Measurements from ENCODE around the gene OXNAD1.

The OXNAD1 gene

GRCh38 chr3:16335772-16336645, 71.0 kb downstream of the OXNAD1 start:
- H3K27ac ChIP-seq, result no peak overlapping the region
- DNase-seq, result no peak
- no peaks in the 10 kb centered on the region for H3K27me3 ChIP-seq
- H3K9me3 ChIP-seq, result peaks cover 0 to 4% (median 0%) of the 10 kb centered on the region in 3 donors
- TF ChIP-seq CTCF (IDR thresholded peaks at IDR 0.05), result no peak
- H3K4me3 ChIP-seq, result no peak overlapping the region
- intact Hi-C loops (cut with DNase I; ENCODE audit: low total_unique reads), result no loop called here
- peaks cover 0 to 22% (median 0%) of the 10 kb centered on the region in 3 donors for H3K36me3 ChIP-seq
- peaks cover 0 to 27% (median 8%) of the 10 kb centered on the region in 4 donors for H3K4me1 ChIP-seq

GRCh38 chr3:16336825-16337224, 71.8 kb downstream of the OXNAD1 start:
- H3K4me1 ChIP-seq, result peaks cover 0 to 27% (median 8%) of the 10 kb centered on the region in 4 donors
- intact Hi-C loops (cut with DNase I; ENCODE audit: low total_unique reads), result no loop called here
- H3K9me3 ChIP-seq, result no peaks in the 10 kb centered on the region
- H3K4me3 ChIP-seq, result no peak overlapping the region
- H3K27me3 ChIP-seq, result no peaks in the 10 kb centered on the region
- H3K36me3 ChIP-seq, result peaks cover 0 to 22% (median 0%) of the 10 kb centered on the region in 3 donors
- H3K27ac ChIP-seq, result no peak overlapping the region
- no peak for DNase-seq
- no peak for TF ChIP-seq CTCF (IDR thresholded peaks at IDR 0.05)

- DNase-seq, result no peak
- TF ChIP-seq CTCF (IDR thresholded peaks at IDR 0.05), result no peak
- Histone ChIP-seq H3K27ac (no peak overlapping the region), H3K4me3 (no peak overlapping the region), H3K27me3 (no peaks in the 10 kb centered on the region), H3K4me1 (peaks cover 0 to 17% (median 4%) of the 10 kb centered on the region in 4 donors), H3K36me3 (peaks cover 0 to 22% (median 0%) of the 10 kb centered on the region in 3 donors), H3K9me3 (no peaks in the 10 kb centered on the region)
- intact Hi-C loops (cut with DNase I; ENCODE audit: low total_unique reads), result no loop called here
Observed at GRCh38 chr3:16337856-16338540, 73.0 kb downstream of the OXNAD1 start.

GRCh38 chr3:16338999-16339398, 74.0 kb downstream of the OXNAD1 start:
- Histone ChIP-seq H3K27ac (no peak overlapping the region), H3K4me3 (no peak overlapping the region), H3K27me3 (no peaks in the 10 kb centered on the region), H3K9me3 (no peaks in the 10 kb centered on the region), H3K4me1 (peaks cover 0 to 12% (median 2%) of the 10 kb centered on the region in 4 donors), H3K36me3 (peaks cover 0 to 22% (median 0%) of the 10 kb centered on the region in 3 donors)
- DNase-seq, result peak in 1 of 2 donors; percentile 49
- no peak for TF ChIP-seq CTCF (IDR thresholded peaks at IDR 0.05)
- intact Hi-C loops (cut with DNase I; ENCODE audit: low total_unique reads), result no loop called here

GRCh38 chr3:16343101-16343500, 78.1 kb downstream of the OXNAD1 start:
- Histone ChIP-seq H3K27ac (no peak overlapping the region), H3K27me3 (no peaks in the 10 kb centered on the region), H3K9me3 (no peaks in the 10 kb centered on the region), H3K4me1 (peaks cover 0 to 12% (median 2%) of the 10 kb centered on the region in 4 donors), H3K36me3 (peaks cover 0 to 8% (median 4%) of the 10 kb centered on the region in 3 donors), H3K4me3 (no peak overlapping the region)
- no peak for DNase-seq
- TF ChIP-seq CTCF (IDR thresholded peaks at IDR 0.05), result no peak
- intact Hi-C loops (cut with DNase I; ENCODE audit: low total_unique reads), result no loop called here

Data from tibial artery (tissue), 4 donors.